Measurements from ENCODE around the gene NFKBIE.

GRCh38 chr6:44217332-44218143, 47.8 kb downstream of the NFKBIE start:
- TF ChIP-seq, protein P1, sequence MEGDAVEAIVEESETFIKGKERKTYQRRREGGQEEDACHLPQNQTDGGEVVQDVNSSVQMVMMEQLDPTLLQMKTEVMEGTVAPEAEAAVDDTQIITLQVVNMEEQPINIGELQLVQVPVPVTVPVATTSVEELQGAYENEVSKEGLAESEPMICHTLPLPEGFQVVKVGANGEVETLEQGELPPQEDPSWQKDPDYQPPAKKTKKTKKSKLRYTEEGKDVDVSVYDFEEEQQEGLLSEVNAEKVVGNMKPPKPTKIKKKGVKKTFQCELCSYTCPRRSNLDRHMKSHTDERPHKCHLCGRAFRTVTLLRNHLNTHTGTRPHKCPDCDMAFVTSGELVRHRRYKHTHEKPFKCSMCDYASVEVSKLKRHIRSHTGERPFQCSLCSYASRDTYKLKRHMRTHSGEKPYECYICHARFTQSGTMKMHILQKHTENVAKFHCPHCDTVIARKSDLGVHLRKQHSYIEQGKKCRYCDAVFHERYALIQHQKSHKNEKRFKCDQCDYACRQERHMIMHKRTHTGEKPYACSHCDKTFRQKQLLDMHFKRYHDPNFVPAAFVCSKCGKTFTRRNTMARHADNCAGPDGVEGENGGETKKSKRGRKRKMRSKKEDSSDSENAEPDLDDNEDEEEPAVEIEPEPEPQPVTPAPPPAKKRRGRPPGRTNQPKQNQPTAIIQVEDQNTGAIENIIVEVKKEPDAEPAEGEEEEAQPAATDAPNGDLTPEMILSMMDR (IDR thresholded peaks at IDR 0.05): no peak
- TF ChIP-seq POLR2AphosphoS5 (IDR thresholded peaks at IDR 0.05; ENCODE audit: insufficient read depth in 1 of 2, low read depth in 1 of 2): no peak
